Mesodermal cell (in vitro differentiated cells): ENCODE results near the gene PLPP7.

Experiments
- H3K27ac ChIP-seq: 2 replicates; pipeline ENCODE4 v1.7.0; 2013; ENCODE audit warnings: mild to moderate bottlenecking, low read depth, low read length, moderate library complexity; ENCODE audit not compliant: severe bottlenecking
- H3K36me3 ChIP-seq: 2 replicates; pipeline ENCODE4 v1.7.1; 2013; ENCODE audit warnings: mild to moderate bottlenecking, low read length, moderate library complexity; ENCODE audit not compliant: control insufficient read depth, insufficient read depth
- H3K4me1 ChIP-seq: one replicate; pipeline ENCODE4 v1.7.1; 2013; ENCODE audit warnings: mild to moderate bottlenecking, low read length; ENCODE audit not compliant: insufficient read depth, control insufficient read depth, poor library complexity, severe bottlenecking
- H3K4me3 ChIP-seq: 2 replicates; pipeline ENCODE4 v1.7.0; 2013; ENCODE audit warnings: low read length, control low read depth, mild to moderate bottlenecking; ENCODE audit not compliant: insufficient read depth, poor library complexity, severe bottlenecking; ENCODE audit errors: extremely low read depth
- H3K9me3 ChIP-seq: 2 replicates; pipeline ENCODE4 v1.7.1; 2013; ENCODE audit warnings: mild to moderate bottlenecking, low read length, moderate library complexity; ENCODE audit not compliant: control insufficient read depth
- WGBS, 2 experiments: methylation state at CpG; one replicate each; pipeline ENCODE4 v1.1.5; 2013; ENCODE audit warnings: missing lambda C conversion rate in 2 of 2; ENCODE audit not compliant: insufficient coverage in 2 of 2; 5-methylcytosine and 5-hydroxymethylcytosine counted together

Gene PLPP7

GRCh38 chr9:131276891-131277286 is 12.6 kb upstream of the PLPP7 start:
- Histone ChIP-seq H3K4me1 (peaks cover 13% of the 10 kb centered on the region), H3K27ac (no peak overlapping the region), H3K9me3 (no peaks in the 10 kb centered on the region), H3K4me3 (peak overlapping the region; percentile 54), H3K36me3 (no peaks in the 10 kb centered on the region)
- WGBS, 2 experiments: 0 to 1% methylated on average over 13 to 52 of the region's 60 CpGs

DNA sequence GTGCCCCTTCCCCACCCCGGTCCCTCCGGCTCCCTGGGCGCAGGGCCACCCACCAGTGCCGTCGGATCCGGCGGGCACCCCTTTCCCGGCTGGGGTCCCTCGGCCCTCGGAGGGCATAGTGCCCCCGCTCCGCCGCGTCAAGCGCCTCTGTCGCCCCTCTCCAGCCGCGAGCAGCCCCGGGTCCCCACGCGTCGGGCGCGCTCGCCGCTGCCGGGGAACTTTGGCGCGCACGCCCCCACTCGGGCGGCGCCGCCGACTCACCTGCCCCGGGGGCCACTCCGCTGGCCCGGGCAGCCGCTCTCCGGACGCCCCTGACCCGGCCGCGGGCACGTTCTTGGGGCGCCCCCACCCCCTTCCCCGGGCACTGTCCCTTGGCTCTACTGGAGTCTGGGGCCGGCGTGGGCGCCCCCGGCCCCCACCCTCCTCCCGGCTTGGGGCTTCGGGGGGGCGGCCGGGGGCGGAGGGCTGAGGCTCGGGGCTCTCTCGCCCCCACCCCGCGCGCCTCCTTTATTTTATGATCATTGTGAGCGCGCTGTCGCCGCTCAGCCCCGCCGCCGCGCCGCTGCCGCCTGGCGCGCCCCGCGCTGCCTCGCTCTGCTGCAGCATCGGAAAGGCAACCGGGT is 12.1 kb upstream of the PLPP7 start:
- H3K36me3 ChIP-seq: no peaks in the 10 kb centered on the region
- peak overlapping the region; percentile 54 for H3K4me3 ChIP-seq
- no peaks in the 10 kb centered on the region for H3K9me3 ChIP-seq
- no peak overlapping the region for H3K27ac ChIP-seq
- H3K4me1 ChIP-seq: peaks cover 13% of the 10 kb centered on the region
- WGBS, 2 experiments: 0% methylated on average over 56 to 69 of the region's 78 CpGs

GRCh38 chr9:131277910-131278701 is 11.4 kb upstream of the PLPP7 start:
- Histone ChIP-seq H3K9me3 (no peaks in the 10 kb centered on the region), H3K27ac (no peak overlapping the region), H3K4me1 (peaks cover 13% of the 10 kb centered on the region), H3K4me3 (peak overlapping the region; percentile 54), H3K36me3 (no peaks in the 10 kb centered on the region)
- WGBS, 2 experiments: 14 to 19% methylated on average over 33 to 58 of the region's 59 CpGs

- WGBS, 2 experiments: 83 to 86% methylated on average over 7 to 8 of the region's 10 CpGs
- no peak overlapping the region for H3K4me3 ChIP-seq
- no peak overlapping the region for H3K27ac ChIP-seq
- H3K9me3 ChIP-seq: no peaks in the 10 kb centered on the region
- no peaks in the 10 kb centered on the region for H3K36me3 ChIP-seq
- peaks cover 10% of the 10 kb centered on the region for H3K4me1 ChIP-seq
These were observed 10.8 kb upstream of the PLPP7 start for GRCh38 chr9:131278702-131279111.

GRCh38 chr9:131279196-131279862 is 10.2 kb upstream of the PLPP7 start:
- Histone ChIP-seq H3K9me3 (no peaks in the 10 kb centered on the region), H3K27ac (no peak overlapping the region), H3K36me3 (no peaks in the 10 kb centered on the region), H3K4me3 (no peak overlapping the region), H3K4me1 (peaks cover 6% of the 10 kb centered on the region)
- 80 to 82% methylated on average over 10 to 11 of the region's 11 CpGs for WGBS, 2 experiments

DNA sequence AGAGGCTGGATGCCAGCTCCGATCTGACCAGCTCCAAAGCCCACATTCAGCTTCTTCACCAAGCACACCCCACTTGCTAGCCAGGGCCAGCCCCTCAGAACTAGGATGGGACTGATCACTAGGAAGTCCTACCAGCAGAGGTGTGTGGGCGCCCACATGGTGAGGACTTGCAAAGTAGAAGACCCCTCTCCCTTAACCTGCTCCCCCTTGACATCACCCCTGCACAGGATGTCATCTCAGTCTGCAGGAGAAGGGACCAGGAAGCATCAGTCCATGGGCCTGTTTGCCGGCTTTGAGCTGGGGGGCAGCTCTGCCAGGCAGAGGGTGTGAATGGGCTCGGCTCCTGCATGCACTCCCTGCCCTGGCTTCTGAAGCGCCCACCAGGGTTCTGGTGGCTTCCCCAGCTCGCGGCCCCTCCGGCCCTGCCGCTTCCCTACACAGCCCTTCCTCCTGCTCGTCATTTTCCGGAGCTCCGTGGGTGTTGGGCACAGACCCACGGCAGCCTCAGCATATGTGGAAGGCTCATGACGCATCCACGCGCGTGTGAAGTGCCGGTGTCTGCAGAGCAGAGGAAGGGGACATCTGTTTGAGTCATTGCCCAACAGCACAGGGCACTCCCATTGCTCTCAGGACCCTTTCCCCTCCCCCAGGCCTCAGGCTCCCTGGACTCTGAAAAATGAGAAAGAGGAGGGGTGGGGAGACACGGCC is 9.5 kb upstream of the PLPP7 start:
- Histone ChIP-seq H3K4me1 (peaks cover 6% of the 10 kb centered on the region), H3K27ac (no peak overlapping the region), H3K4me3 (no peak overlapping the region), H3K9me3 (no peaks in the 10 kb centered on the region), H3K36me3 (no peaks in the 10 kb centered on the region)
- 77 to 79% methylated on average over 13 to 18 of the region's 19 CpGs for WGBS, 2 experiments

DNA sequence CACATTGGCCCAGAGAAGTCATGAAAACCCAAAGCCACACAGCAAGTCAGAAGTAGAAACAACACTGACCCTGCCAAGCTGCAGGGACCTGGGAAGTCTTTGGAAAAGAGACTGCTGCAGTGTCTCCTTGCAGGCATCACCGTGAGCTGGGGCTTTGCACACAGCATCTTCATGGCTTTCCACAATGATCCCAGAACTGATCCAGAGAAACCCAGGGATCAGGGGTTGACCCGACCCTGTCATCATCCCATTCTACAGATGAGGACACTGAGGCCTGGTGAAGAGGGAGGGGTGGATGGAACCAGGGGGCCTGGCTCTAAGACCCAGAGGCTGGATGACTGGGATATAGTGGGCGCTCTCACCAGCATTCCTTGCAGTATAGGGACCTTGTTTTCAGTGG is 8.9 kb upstream of the PLPP7 start:
- Histone ChIP-seq H3K9me3 (no peaks in the 10 kb centered on the region), H3K4me1 (peaks cover 6% of the 10 kb centered on the region), H3K4me3 (no peak overlapping the region), H3K27ac (no peak overlapping the region), H3K36me3 (no peaks in the 10 kb centered on the region)
- 83 to 100% methylated on average over 2 to 3 of the region's 3 CpGs for WGBS, 2 experiments

DNA sequence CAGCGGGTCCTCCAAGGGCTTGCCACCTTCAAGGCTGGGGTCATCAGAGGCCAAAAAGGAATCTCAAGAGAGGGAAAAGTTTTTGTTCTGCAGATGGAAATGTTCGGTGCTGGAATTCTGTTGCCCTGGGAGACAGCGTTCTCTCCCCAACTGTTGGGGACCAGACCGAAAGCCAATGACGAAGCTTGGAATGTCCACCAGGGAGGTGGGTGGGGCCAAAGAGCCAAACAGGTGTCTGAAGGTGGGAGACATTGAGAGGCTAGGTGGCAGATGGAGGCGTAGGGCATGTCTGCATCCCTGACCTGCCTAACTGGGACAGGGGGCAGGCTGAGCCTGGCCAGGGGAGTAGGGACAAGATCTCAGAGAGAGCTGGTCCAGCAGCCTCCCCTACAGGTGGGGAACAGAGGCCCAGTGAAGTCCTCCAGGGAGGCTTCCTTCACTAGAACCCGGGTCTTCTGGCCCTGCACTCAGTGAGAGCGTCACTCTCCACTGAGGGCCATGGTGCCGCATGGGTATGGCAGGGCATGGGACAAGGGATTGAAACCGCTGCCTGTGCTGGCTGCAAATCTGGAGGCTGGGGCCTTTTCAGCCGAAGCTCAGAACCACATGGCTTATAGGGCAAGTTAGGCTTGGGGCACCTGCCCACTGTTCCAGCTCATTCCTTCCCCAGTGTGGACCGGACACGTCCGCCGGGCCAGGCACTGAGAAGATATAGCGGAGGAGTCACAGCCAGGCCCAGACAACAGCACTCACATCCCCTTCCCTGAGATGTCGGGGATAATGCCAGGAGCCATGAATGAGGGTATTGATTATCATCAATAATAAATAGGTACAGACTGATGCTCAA is 8.2 kb upstream of the PLPP7 start:
- Histone ChIP-seq H3K27ac (no peak overlapping the region), H3K9me3 (no peaks in the 10 kb centered on the region), H3K4me1 (peaks cover 6% of the 10 kb centered on the region), H3K36me3 (no peaks in the 10 kb centered on the region), H3K4me3 (no peak overlapping the region)
- 86 to 88% methylated on average over 13 to 15 of the region's 17 CpGs for WGBS, 2 experiments

GRCh38 chr9:131282175-131282574 is 7.3 kb upstream of the PLPP7 start:
- no peak overlapping the region for H3K27ac ChIP-seq
- 88 to 100% methylated on average over 3 of the region's 4 CpGs for WGBS, 2 experiments
- no peaks in the 10 kb centered on the region for H3K36me3 ChIP-seq
- peak overlapping the region; percentile 34 for H3K4me3 ChIP-seq
- H3K9me3 ChIP-seq: no peaks in the 10 kb centered on the region
- H3K4me1 ChIP-seq: peaks cover 6% of the 10 kb centered on the region
